Nephron progenitor cell (in vitro differentiated cells): ENCODE results near the gene TOP2A.

ENCODE experiments used
- DNase-seq: peaks from one replicate; pipeline ENCODE4 v3.0.0; 2021
- H3K27ac Mint-ChIP-seq: 2 replicates; pipeline ENCODE4 v1.8.0; 2021; ENCODE audit warnings: mild to moderate bottlenecking, moderate library complexity, mixed read lengths
- H3K27me3 Mint-ChIP-seq: 2 replicates; pipeline ENCODE4 v1.8.0; 2021; ENCODE audit warnings: mild to moderate bottlenecking, low read depth, mixed read lengths; ENCODE audit not compliant: poor library complexity
- H3K36me3 Mint-ChIP-seq: 2 replicates; pipeline ENCODE4 v1.8.0; 2021; ENCODE audit warnings: low read depth, mixed read lengths
- H3K4me1 Mint-ChIP-seq: 2 replicates; pipeline ENCODE4 v1.8.0; 2021; ENCODE audit warnings: mixed read lengths
- H3K4me3 Mint-ChIP-seq: 2 replicates; pipeline ENCODE4 v1.8.0; 2021; ENCODE audit warnings: mild to moderate bottlenecking, moderate library complexity, mixed read lengths
- H3K9me3 Mint-ChIP-seq: 2 replicates; pipeline ENCODE4 v1.8.0; 2021; ENCODE audit warnings: mild to moderate bottlenecking, moderate library complexity, mixed read lengths
- TF ChIP-seq, protein P1 (sequence below): fragments of 200-600 bp; sonication (generic); IDR thresholded peaks from 2 replicates; pipeline ENCODE4 v1.5.0; 2021; ENCODE audit warnings: antibody characterized with exemption

The TOP2A gene

DNA sequence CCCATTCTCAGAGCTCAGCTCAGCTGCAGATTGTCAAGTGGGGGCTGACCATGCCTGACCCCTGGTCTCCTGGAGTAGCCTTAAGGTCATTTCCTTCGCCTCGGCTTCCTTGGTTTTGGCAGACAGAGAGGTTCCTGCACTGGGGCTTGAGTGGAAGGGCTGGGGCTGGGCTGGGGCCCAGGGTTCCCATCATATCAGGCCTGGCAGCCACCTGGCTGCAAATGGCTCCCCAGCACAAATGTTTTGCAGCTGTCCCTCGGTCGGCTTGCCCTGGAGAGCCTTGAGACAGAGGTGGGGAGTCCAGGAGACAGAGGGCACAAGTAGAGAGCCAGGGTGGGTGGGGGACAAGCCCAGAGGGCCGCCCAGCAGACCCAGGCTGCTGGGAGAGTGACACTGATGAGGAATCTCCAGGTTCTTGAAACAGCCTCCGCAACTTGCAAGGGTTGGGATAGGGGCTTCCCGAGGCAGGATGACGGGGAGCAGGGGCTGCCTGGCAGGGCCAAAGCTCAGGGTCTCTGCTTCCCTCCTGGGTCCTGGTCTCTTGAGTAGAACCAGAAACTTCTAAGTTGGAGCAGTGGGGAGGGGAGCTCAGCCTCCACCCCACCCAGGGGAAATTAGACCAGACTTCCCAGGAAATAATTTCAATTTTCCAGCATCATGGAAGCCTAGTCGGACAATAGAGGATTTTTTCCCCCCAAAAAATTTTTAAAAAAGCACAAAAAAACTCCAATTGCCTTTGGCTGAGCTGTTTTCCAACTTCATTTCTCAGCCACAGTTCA lies 44.8 kb upstream of the TOP2A start:
- H3K27ac Mint-ChIP-seq = peak overlapping the region; percentile 91
- DNase-seq = no peak
- H3K9me3 Mint-ChIP-seq = no peaks in the 10 kb centered on the region
- peaks cover 75% of the 10 kb centered on the region for H3K4me1 Mint-ChIP-seq
- peaks cover 5% of the 10 kb centered on the region for H3K36me3 Mint-ChIP-seq
- peaks cover 10% of the 10 kb centered on the region for H3K27me3 Mint-ChIP-seq
- TF ChIP-seq, protein P1, sequence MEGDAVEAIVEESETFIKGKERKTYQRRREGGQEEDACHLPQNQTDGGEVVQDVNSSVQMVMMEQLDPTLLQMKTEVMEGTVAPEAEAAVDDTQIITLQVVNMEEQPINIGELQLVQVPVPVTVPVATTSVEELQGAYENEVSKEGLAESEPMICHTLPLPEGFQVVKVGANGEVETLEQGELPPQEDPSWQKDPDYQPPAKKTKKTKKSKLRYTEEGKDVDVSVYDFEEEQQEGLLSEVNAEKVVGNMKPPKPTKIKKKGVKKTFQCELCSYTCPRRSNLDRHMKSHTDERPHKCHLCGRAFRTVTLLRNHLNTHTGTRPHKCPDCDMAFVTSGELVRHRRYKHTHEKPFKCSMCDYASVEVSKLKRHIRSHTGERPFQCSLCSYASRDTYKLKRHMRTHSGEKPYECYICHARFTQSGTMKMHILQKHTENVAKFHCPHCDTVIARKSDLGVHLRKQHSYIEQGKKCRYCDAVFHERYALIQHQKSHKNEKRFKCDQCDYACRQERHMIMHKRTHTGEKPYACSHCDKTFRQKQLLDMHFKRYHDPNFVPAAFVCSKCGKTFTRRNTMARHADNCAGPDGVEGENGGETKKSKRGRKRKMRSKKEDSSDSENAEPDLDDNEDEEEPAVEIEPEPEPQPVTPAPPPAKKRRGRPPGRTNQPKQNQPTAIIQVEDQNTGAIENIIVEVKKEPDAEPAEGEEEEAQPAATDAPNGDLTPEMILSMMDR = no peak
- peak overlapping the region; percentile 61 for H3K4me3 Mint-ChIP-seq

DNA sequence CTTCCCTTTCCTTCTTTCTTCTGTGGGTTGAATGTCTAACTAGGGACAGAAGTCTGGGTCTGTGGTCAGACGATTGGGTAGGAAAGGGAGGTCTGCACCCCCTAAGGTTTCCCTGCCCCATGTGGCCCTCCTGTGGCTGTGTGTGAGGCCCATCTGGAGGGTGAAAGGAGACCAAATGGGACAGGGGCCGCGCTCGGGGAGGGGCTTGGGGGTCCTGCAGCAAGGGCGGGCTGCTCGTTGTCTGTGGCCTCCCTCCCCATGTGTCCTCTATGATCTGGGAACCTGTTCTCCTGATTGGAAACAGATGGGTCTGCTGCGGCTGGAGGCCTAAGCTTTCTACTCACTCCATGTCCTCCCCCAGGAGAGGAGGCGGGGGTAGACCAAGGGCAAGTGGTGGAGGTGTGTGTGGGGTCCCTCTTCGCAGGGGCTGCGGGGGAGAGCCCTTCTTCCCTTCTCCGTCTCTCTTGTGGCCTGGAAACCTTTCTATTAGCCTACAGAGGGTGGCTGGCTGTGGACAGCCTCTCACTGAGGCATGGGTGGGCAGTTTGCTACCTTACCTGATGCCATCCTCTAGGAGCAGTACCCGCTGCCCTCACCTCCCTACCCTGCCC lies 44.1 kb upstream of the TOP2A start:
- Mint-ChIP-seq H3K27ac (peak overlapping the region; percentile 89), H3K9me3 (no peaks in the 10 kb centered on the region), H3K27me3 (peaks cover 4% of the 10 kb centered on the region), H3K36me3 (peaks cover 8% of the 10 kb centered on the region), H3K4me1 (peaks cover 81% of the 10 kb centered on the region), H3K4me3 (no peak overlapping the region)
- no peak for DNase-seq
- TF ChIP-seq, protein P1 = no peak

DNA sequence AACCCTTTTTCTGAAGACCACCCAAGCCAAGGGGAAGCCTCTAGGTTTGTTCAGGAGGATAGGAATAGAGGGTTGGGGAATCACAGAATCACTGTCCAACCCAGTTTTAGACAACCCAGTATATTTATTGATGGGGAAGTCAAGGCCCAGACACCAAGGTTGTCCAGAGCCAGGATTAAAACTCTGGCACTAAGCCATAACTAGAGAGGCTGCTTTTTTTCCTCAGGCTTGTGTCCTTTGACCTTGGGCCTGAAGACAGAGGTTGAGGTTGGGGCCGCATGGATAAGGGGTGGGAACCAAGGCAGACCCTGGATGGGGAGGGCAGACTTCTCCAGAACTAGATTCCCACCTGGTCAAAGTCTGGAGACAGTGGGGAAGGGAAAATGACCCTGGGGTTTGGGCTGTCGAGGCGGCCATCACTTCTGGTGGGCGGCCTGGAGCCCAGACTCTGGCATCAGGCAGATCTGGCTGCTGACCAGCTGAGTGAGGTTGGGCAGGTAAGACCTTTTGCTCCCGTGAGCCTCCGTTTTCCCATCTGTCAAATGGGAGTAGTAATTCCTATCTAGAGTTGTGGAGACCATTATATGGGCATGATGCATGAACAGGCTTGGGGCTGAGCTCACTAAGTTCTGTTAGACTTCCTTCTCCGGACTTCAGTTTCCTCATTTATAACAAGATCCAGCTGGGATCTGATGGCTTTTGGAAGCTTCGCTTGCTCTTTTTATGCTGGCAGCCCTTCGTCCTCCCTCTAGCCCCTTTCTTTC lies 43.5 kb upstream of the TOP2A start:
- H3K27ac Mint-ChIP-seq = peak overlapping the region; percentile 72
- no peak for DNase-seq
- no peaks in the 10 kb centered on the region for H3K9me3 Mint-ChIP-seq
- H3K4me1 Mint-ChIP-seq = peaks cover 81% of the 10 kb centered on the region
- TF ChIP-seq, protein P1 = no peak
- peaks cover 2% of the 10 kb centered on the region for H3K27me3 Mint-ChIP-seq
- H3K4me3 Mint-ChIP-seq = no peak overlapping the region
- H3K36me3 Mint-ChIP-seq = peaks cover 13% of the 10 kb centered on the region

DNA sequence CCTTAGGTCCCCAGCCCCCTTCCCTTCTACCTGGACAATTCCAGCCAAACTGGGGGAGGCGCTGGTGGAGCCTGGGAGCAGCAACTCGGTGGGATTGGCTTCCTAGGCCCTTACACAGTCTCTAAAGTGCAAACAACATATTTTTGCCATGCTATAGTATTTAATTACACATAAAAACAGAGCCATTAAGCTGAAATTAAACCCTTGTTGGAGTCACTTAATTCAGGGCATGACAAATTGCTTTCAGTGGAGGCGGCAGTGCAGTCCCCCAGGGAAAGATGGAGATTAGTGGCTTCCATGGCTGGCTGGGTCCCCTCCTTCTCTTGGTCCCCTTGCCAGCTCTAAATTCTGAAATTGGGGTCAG lies 42.9 kb upstream of the TOP2A start:
- TF ChIP-seq, protein P1 = no peak
- Mint-ChIP-seq H3K4me3 (no peak overlapping the region), H3K9me3 (no peaks in the 10 kb centered on the region), H3K27ac (peak overlapping the region; percentile 72), H3K4me1 (peaks cover 81% of the 10 kb centered on the region), H3K27me3 (peaks cover 5% of the 10 kb centered on the region), H3K36me3 (peaks cover 19% of the 10 kb centered on the region)
- no peak for DNase-seq

DNA sequence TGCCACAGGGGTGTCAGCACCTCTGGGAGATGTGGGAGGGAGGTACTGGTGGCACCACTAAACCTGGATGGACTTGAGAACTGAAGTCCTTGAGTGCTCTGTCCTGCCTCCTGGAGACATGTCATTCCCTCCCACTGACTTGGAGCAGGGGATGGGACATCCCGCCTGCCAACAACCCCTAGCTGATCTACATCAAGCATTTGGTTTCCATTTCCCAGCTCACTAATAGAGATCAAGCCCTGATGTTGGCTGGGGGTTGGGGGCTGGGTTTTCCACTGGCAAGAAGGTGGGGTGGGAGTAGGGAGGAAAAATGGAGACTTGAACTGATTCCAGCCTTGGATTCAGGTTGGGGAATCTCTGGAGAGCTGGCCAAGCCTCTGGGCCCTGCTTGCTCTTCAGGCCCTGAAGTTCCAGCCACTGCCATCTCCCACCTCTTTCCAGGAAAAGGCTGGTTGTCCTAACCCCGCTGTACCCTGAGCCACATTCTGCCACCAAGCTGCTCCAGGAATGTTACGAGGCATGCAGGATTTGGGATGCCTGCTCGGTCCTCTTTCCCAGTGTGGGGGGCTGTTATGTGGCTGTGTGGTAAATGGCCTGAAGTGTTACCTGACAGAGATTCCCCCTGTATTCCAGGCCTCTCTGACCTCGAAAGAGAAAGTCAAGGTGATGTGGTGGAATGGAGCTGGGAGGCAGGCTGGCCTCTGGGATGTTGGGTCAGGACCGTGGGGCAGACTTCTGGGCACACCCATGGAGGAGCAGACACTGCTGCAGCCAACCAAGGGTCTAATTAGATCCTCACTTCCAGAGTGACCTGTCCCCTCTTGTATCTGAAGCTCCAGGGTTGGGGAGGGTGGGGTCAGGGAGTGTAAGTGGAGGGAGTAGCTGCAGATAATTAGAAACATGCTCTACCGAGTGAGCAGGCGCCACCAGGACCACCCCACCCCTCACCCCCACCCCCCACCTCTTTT lies 42.2 kb upstream of the TOP2A start:
- Mint-ChIP-seq H3K36me3 (peaks cover 25% of the 10 kb centered on the region), H3K27ac (peak overlapping the region; percentile 80), H3K27me3 (peaks cover 5% of the 10 kb centered on the region), H3K9me3 (no peaks in the 10 kb centered on the region), H3K4me1 (peaks cover 80% of the 10 kb centered on the region), H3K4me3 (no peak overlapping the region)
- TF ChIP-seq, protein P1 = no peak
- DNase-seq = no peak
